Measurements from ENCODE around the gene GHR. TPM values are rescaled to one million over a fixed set of nuclear protein-coding genes. Genes with fewer than 3 reads are reported as not detected.

GHR gene
- total RNA-seq, 1 experiment from 2014 or later = not detected

DNA sequence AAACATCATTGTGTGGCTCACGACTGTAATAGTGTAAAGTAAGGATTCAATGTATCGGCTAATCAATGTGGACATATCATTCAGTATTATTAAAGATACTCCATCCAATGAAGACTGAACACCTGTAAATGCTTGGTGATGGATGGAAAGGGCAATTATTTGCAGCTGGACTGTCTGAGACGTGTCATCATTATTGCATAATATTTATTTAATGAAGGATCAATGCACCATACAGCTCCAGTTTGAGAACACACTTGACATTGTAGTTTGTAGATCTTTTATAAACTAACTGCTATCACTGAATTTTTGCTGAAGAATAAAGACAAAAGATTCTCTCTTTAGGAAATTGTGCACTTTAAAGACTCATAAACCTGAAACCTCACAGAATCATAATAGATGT, 215.7 kb downstream of the GHR start:
- POLR2A ChIA-PET (ENCODE audit: low non-redundant PET) = no interaction called here
- BruUV-seq (replicated peaks) = no TSS peak

DNA sequence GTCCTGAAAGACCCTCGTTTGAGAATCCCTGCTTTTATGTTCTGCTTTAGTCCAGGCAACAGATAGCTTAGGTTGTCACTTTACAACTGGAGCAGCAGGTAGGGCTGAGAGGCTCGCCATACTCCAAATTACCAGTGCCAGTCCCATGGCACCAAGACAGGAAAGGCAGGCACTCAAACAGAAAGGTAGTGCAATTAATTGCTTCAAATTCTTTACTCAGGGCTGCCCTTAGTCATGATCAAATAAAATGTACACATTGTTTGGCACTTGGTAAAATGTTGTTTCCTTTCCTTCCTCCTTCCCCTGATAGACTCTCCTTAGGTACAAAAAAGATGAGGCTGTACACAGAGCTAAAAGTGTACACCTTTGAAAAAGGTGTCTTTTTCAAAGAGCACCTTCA, 217.6 kb downstream of the GHR start:
- ChIA-PET CTCF (no interaction called here), POLR2A (ENCODE audit: low non-redundant PET) (no interaction called here)
- intact Hi-C loops (cut with micrococcal nuclease; ENCODE audit: unreplicated experiment) = no loop called here
- no peaks in the 10 kb centered on the region for H3K4me1 ChIP-seq (ENCODE audit: insufficient read depth, low read length, poor library complexity, severe bottlenecking)
- no peaks in the 10 kb centered on the region for H3K9me3 ChIP-seq (ENCODE audit: low read depth, low read length, poor library complexity, severe bottlenecking)
- H3K4me3 ChIP-seq (ENCODE audit: low read depth, low read length, poor library complexity, severe bottlenecking) = no peak overlapping the region
- H3K27me3 ChIP-seq (replicated peaks; ENCODE audit: insufficient read depth, low read depth, low read length, poor library complexity) = peaks cover 13% of the 10 kb centered on the region
- BruUV-seq (replicated peaks) = no TSS peak
- no peak overlapping the region for H3K27ac ChIP-seq (ENCODE audit: low read depth, low read length, poor library complexity, severe bottlenecking)
- no peak for TF ChIP-seq EZH2 (IDR thresholded peaks at IDR 0.05; ENCODE audit: borderline replicate concordance, low read depth, low read length, poor library complexity, severe bottlenecking)
- TF ChIP-seq, protein P1, sequence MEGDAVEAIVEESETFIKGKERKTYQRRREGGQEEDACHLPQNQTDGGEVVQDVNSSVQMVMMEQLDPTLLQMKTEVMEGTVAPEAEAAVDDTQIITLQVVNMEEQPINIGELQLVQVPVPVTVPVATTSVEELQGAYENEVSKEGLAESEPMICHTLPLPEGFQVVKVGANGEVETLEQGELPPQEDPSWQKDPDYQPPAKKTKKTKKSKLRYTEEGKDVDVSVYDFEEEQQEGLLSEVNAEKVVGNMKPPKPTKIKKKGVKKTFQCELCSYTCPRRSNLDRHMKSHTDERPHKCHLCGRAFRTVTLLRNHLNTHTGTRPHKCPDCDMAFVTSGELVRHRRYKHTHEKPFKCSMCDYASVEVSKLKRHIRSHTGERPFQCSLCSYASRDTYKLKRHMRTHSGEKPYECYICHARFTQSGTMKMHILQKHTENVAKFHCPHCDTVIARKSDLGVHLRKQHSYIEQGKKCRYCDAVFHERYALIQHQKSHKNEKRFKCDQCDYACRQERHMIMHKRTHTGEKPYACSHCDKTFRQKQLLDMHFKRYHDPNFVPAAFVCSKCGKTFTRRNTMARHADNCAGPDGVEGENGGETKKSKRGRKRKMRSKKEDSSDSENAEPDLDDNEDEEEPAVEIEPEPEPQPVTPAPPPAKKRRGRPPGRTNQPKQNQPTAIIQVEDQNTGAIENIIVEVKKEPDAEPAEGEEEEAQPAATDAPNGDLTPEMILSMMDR (conservative IDR thresholded peaks at IDR 0.05; ENCODE audit: low read depth, low read length) = no peak
- H3K36me3 ChIP-seq (ENCODE audit: insufficient read depth, low read length, poor library complexity, severe bottlenecking) = no peaks in the 10 kb centered on the region
- DNase-seq (ENCODE audit: low spot score) = no peak

More for the DNA sequence above, 215.7 kb downstream of the GHR start:
- intact Hi-C loops (cut with micrococcal nuclease; ENCODE audit: unreplicated experiment) = no loop called here
- no peak overlapping the region for H3K4me3 ChIP-seq (ENCODE audit: low read depth, low read length, poor library complexity, severe bottlenecking)
- CTCF ChIA-PET = no interaction called here
- no peak overlapping the region for H3K27ac ChIP-seq (ENCODE audit: low read depth, low read length, poor library complexity, severe bottlenecking)
- H3K4me1 ChIP-seq (ENCODE audit: insufficient read depth, low read length, poor library complexity, severe bottlenecking) = no peaks in the 10 kb centered on the region
- H3K9me3 ChIP-seq (ENCODE audit: low read depth, low read length, poor library complexity, severe bottlenecking) = no peaks in the 10 kb centered on the region
- TF ChIP-seq, protein P1 (conservative IDR thresholded peaks at IDR 0.05; ENCODE audit: low read depth, low read length) = no peak
- no peak for TF ChIP-seq EZH2 (IDR thresholded peaks at IDR 0.05; ENCODE audit: borderline replicate concordance, low read depth, low read length, poor library complexity, severe bottlenecking)
- no peaks in the 10 kb centered on the region for H3K36me3 ChIP-seq (ENCODE audit: insufficient read depth, low read length, poor library complexity, severe bottlenecking)
- DNase-seq (ENCODE audit: low spot score) = no peak
- no peaks in the 10 kb centered on the region for H3K27me3 ChIP-seq (replicated peaks; ENCODE audit: insufficient read depth, low read depth, low read length, poor library complexity)

DNA sequence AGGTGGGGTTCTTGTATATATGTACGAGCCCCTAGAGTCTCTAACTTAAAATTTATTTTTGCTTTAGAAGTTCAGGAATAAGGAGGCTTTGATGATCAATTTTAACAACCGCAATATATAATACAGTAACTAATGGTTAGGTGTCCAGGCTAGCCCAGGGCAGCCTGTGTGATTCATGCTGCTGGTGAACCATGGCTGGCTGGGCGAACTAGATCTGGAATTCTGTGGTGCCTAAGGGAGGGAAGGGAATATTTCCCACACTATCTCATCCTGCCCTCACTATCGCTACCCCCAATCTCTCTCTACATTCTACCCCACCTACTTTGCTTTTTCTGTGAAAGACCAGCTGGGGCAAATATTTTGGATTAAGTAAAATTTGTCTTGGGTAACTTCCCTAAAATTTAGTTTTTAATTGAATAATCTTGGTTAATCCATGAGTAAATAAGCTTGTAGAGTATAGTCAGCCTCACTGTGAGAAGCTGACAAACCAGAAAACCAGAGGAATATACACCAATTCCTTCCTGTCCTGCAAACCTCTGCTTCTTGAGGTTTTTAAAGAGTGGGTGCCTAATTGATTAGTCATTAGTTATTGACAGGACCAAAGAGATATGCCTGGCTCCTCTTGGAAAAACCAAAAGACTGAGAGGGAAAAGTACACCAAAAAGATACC, 218.2 kb downstream of the GHR start:
- intact Hi-C loops (cut with micrococcal nuclease; ENCODE audit: unreplicated experiment) = no loop called here
- Histone ChIP-seq H3K27me3 (replicated peaks; ENCODE audit: insufficient read depth, low read depth, low read length, poor library complexity) (peaks cover 16% of the 10 kb centered on the region), H3K27ac (ENCODE audit: low read depth, low read length, poor library complexity, severe bottlenecking) (no peak overlapping the region), H3K9me3 (ENCODE audit: low read depth, low read length, poor library complexity, severe bottlenecking) (no peaks in the 10 kb centered on the region), H3K4me1 (ENCODE audit: insufficient read depth, low read length, poor library complexity, severe bottlenecking) (no peaks in the 10 kb centered on the region), H3K36me3 (ENCODE audit: insufficient read depth, low read length, poor library complexity, severe bottlenecking) (no peaks in the 10 kb centered on the region), H3K4me3 (ENCODE audit: low read depth, low read length, poor library complexity, severe bottlenecking) (no peak overlapping the region)
- ChIA-PET POLR2A (ENCODE audit: low non-redundant PET) (no interaction called here), CTCF (no interaction called here)
- no peak for DNase-seq (ENCODE audit: low spot score)
- no peak for TF ChIP-seq EZH2 (IDR thresholded peaks at IDR 0.05; ENCODE audit: borderline replicate concordance, low read depth, low read length, poor library complexity, severe bottlenecking)
- TF ChIP-seq, protein P1 (conservative IDR thresholded peaks at IDR 0.05; ENCODE audit: low read depth, low read length) = no peak
- BruUV-seq (replicated peaks) = no TSS peak
